Measurements from ENCODE around the gene KRT86.
A peak's percentile ranks its signal among the peaks of the same experiment; 100 is the strongest.

Gene KRT86

DNA sequence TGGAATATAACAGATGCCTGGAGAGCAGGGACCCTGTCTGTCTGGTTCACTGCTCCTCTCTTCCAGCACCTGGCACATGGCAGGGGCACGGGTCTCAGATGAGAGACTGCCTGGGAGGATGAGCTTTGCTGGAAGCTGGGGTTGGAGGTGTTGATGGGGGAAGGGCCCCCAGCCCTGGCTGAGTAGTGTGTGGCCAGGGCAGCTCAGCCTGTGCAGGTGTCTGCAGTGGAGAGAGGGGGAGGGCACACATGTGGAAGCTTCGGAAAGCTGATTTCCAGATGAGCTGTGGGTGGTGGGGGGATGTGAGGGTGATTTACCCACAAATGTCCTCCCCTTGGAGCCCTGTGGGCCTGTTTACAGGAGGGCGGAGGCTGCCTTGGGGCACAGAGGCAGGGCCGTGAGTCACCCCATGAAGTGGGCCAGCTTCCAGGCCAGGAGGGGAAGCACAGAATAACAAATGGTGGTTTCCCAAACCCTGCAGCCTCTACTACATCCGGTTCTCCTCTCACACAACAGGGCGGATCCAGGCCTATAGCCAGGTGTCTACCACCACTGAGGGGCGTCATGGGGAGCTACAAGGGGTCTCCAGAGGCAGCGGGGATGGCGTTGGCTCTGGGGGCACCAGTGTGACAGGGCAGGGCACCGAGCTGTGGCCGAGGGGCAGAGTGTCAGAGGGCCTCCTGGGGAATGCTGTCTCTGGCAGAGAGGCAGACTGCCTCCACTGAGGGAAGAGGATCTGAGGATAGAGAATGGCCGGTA is 30.4 kb upstream of the KRT86 start:
- no peak overlapping the region for H3K9ac ChIP-seq (ENCODE audit: low read length)
- H3F3A ChIP-seq (ENCODE audit: insufficient read depth, low read length) = no peaks in the 10 kb centered on the region
- no peaks in the 10 kb centered on the region for H3K9me3 ChIP-seq (replicated peaks; ENCODE audit: insufficient read depth, low read length)
- H3K4me1 ChIP-seq (ENCODE audit: low read length) = peaks cover 5% of the 10 kb centered on the region; the same call in 1 of the 2 replicates
- no peaks in the 10 kb centered on the region for H4K20me1 ChIP-seq (ENCODE audit: insufficient read depth, low read length)
- H3K79me2 ChIP-seq (ENCODE audit: low read length) = no peaks in the 10 kb centered on the region
- H3K4me3 ChIP-seq (ENCODE audit: low read length) = no peak overlapping the region
- H3K27ac ChIP-seq (ENCODE audit: low read length) = no peak overlapping the region
- DNase-seq = peak; percentile 10
- H3K36me3 ChIP-seq (replicated peaks; ENCODE audit: insufficient read depth, low read length) = no peaks in the 10 kb centered on the region
- no peaks in the 10 kb centered on the region for H3K27me3 ChIP-seq (replicated peaks; ENCODE audit: insufficient read depth, low read length)
- TF ChIP-seq EZH2phosphoT487 (IDR thresholded peaks at IDR 0.05; ENCODE audit: low read length) (no peak), EZH2 (optimal IDR thresholded peaks at IDR 0.05; ENCODE audit: low read depth, low read length) (no peak)
- TF ChIP-seq, protein P1, sequence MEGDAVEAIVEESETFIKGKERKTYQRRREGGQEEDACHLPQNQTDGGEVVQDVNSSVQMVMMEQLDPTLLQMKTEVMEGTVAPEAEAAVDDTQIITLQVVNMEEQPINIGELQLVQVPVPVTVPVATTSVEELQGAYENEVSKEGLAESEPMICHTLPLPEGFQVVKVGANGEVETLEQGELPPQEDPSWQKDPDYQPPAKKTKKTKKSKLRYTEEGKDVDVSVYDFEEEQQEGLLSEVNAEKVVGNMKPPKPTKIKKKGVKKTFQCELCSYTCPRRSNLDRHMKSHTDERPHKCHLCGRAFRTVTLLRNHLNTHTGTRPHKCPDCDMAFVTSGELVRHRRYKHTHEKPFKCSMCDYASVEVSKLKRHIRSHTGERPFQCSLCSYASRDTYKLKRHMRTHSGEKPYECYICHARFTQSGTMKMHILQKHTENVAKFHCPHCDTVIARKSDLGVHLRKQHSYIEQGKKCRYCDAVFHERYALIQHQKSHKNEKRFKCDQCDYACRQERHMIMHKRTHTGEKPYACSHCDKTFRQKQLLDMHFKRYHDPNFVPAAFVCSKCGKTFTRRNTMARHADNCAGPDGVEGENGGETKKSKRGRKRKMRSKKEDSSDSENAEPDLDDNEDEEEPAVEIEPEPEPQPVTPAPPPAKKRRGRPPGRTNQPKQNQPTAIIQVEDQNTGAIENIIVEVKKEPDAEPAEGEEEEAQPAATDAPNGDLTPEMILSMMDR (IDR thresholded peaks at IDR 0.05; ENCODE audit: low read length) = no peak
- H3K4me2 ChIP-seq (ENCODE audit: low read depth, low read length) = no peak overlapping the region
- no peak overlapping the region for H2AFZ ChIP-seq (ENCODE audit: low read length)
- no peaks in the 10 kb centered on the region for H3K9me2 ChIP-seq (replicated peaks; ENCODE audit: insufficient read depth, low read length)

DNA sequence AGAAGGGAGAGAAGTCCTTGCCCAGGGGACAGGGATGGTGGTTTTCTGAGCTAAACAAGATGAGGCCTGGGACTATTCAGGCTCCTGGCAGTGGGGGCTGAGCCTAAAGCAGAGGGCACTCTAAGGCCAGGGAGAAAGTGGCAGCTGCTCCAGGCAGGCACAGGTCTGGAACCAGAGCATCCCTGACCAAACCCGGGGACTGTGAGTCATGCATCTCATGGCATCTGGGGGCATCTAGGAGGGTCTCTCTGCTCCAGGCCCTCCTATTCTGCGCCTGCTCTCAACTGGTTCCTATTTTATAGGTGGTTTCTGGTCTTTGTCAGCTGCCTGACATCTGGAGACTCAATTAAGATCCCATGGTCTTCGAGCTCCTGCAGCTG is 29.8 kb upstream of the KRT86 start:
- Histone ChIP-seq H3K4me1 (ENCODE audit: low read length) (peaks cover 5% of the 10 kb centered on the region; the same call in 1 of the 2 replicates), H3K9me2 (replicated peaks; ENCODE audit: insufficient read depth, low read length) (no peaks in the 10 kb centered on the region), H3K79me2 (ENCODE audit: low read length) (no peaks in the 10 kb centered on the region), H3K4me2 (ENCODE audit: low read depth, low read length) (no peak overlapping the region), H2AFZ (ENCODE audit: low read length) (no peak overlapping the region), H3K4me3 (ENCODE audit: low read length) (no peak overlapping the region), H3K9me3 (replicated peaks; ENCODE audit: insufficient read depth, low read length) (no peaks in the 10 kb centered on the region), H3K27ac (ENCODE audit: low read length) (no peak overlapping the region), H3F3A (ENCODE audit: insufficient read depth, low read length) (no peaks in the 10 kb centered on the region), H3K27me3 (replicated peaks; ENCODE audit: insufficient read depth, low read length) (no peaks in the 10 kb centered on the region), H4K20me1 (ENCODE audit: insufficient read depth, low read length) (no peaks in the 10 kb centered on the region), H3K9ac (ENCODE audit: low read length) (no peak overlapping the region), H3K36me3 (replicated peaks; ENCODE audit: insufficient read depth, low read length) (no peaks in the 10 kb centered on the region)
- TF ChIP-seq EZH2 (optimal IDR thresholded peaks at IDR 0.05; ENCODE audit: low read depth, low read length) (no peak), EZH2phosphoT487 (IDR thresholded peaks at IDR 0.05; ENCODE audit: low read length) (no peak)
- TF ChIP-seq, protein P1 (IDR thresholded peaks at IDR 0.05; ENCODE audit: low read length) = no peak
- no peak for DNase-seq

DNA sequence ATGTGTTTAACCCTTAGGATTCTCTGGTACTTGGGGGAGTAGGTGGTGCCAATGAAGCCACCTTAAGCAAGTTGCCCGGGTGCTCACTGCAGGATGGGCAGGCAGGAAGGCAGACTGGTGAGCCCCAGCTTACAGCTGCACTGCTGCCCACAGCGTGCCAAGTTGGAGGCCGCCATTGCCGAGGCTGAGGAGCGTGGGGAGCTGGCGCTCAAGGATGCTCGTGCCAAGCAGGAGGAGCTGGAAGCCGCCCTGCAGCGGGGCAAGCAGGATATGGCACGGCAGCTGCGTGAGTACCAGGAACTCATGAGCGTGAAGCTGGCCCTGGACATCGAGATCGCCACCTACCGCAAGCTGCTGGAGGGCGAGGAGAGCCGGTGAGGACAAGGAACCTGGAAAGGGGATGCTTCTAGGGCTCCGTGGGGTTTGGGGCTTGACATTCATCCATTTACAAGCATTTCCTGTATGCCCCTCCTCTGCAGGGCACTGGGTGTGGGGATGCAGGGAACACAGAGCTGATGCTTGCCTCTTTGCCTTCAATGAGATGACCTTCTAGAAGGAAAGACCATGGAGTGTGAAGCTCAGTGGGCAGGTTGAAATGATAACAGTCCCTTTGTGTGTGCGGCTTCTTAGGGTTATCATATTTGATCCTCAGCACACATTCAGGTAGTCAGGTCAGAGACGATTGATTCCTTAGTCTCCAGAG is 29.0 kb upstream of the KRT86 start:
- Histone ChIP-seq H3K27ac (ENCODE audit: low read length) (no peak overlapping the region), H3K9me3 (replicated peaks; ENCODE audit: insufficient read depth, low read length) (no peaks in the 10 kb centered on the region), H2AFZ (ENCODE audit: low read length) (no peak overlapping the region), H3K9ac (ENCODE audit: low read length) (no peak overlapping the region), H3K4me3 (ENCODE audit: low read length) (no peak overlapping the region), H3F3A (ENCODE audit: insufficient read depth, low read length) (no peaks in the 10 kb centered on the region), H3K79me2 (ENCODE audit: low read length) (no peaks in the 10 kb centered on the region), H3K27me3 (replicated peaks; ENCODE audit: insufficient read depth, low read length) (no peaks in the 10 kb centered on the region), H3K4me1 (ENCODE audit: low read length) (peaks cover 5% of the 10 kb centered on the region; the same call in 1 of the 2 replicates), H3K4me2 (ENCODE audit: low read depth, low read length) (no peak overlapping the region), H4K20me1 (ENCODE audit: insufficient read depth, low read length) (no peaks in the 10 kb centered on the region), H3K9me2 (replicated peaks; ENCODE audit: insufficient read depth, low read length) (no peaks in the 10 kb centered on the region), H3K36me3 (replicated peaks; ENCODE audit: insufficient read depth, low read length) (no peaks in the 10 kb centered on the region)
- DNase-seq = no peak
- TF ChIP-seq EZH2 (optimal IDR thresholded peaks at IDR 0.05; ENCODE audit: low read depth, low read length) (no peak), EZH2phosphoT487 (IDR thresholded peaks at IDR 0.05; ENCODE audit: low read length) (no peak)
- TF ChIP-seq, protein P1 (IDR thresholded peaks at IDR 0.05; ENCODE audit: low read length) = no peak

All from MM.1S (cell line).